Inflammatory macrophage (primary cell): ENCODE data around the gene KANTR.

Experiments
- DNase-seq, 2 donors: peaks; one replicate each; pipeline ENCODE4 v3.0.0-alpha.2; 2020 to 2022

Gene KANTR

DNA sequence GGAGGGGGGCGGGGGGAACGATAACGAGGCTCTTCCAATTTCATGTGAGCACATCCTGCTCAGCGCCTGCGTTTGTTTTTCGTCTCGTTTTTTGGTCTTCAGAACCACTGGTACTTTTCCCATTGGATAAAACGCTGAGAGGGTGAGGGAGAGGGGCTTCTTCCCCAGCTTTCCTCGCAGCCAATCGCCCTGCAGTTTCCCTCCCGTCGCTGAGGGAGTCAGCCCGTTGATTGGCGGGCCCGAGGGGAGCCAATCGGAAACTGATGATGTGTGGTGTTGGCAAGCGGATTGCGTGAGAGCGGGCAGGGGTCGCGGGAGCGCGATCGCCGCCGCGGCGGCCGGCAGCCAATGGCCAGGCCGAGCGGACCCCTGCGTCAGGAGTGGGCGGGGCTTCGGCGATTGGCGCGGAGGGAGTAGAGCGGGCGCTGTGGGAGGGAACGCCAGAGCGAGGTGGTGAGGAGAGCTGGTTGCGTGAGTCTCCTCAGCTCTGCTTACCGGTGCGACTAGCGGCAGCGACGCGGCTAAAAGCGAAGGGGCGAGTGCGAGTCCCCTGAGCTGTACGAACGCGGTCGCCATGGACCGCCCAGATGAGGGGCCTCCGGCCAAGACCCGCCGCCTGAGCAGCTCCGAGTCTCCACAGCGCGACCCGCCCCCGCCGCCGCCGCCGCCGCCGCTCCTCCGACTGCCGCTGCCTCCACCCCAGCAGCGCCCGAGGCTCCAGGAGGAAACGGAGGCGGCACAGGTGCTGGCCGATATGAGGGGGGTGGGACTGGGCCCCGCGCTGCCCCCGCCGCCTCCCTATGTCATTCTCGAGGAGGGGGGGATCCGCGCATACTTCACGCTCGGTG, 11.8 kb upstream of the KANTR start, which contains the start of gene TSPYL2:
TSS of gene TSPYL2 (plus strand) at position 443 of the 848 bp plus-strand sequence. CDS start at position 575, 132 bp downstream.
- peak; percentile 80 to 86 for DNase-seq

DNA sequence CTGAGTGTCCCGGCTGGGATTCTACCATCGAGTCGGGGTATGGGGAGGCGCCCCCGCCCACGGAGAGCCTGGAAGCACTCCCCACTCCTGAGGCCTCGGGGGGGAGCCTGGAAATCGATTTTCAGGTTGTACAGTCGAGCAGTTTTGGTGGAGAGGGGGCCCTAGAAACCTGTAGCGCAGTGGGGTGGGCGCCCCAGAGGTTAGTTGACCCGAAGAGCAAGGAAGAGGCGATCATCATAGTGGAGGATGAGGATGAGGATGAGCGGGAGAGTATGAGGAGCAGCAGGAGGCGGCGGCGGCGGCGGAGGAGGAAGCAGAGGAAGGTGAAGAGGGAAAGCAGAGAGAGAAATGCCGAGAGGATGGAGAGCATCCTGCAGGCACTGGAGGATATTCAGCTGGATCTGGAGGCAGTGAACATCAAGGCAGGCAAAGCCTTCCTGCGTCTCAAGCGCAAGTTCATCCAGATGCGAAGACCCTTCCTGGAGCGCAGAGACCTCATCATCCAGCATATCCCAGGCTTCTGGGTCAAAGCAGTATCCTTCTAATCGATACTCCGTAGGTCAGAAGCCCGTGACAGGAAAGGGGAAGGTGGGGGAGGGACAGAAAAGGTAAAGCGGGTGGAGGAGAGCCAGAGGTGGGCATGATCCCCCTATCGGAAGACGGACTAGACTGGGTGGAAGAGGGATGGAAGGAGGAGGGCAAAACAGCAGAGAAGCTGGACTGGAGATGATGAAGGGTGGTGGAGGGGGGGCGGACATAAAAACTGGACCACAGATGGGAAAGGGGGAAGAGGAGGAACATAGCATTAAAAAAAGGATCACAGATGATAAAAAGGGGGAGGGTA, 10.9 kb upstream of the KANTR start:
- DNase-seq, result no peak

GRCh38 chrX:53084043-53084570, 9.8 kb upstream of the KANTR start:
- DNase-seq, result no peak

GRCh38 chrX:53084863-53085262, 9.1 kb upstream of the KANTR start:
- no peak for DNase-seq

DNA sequence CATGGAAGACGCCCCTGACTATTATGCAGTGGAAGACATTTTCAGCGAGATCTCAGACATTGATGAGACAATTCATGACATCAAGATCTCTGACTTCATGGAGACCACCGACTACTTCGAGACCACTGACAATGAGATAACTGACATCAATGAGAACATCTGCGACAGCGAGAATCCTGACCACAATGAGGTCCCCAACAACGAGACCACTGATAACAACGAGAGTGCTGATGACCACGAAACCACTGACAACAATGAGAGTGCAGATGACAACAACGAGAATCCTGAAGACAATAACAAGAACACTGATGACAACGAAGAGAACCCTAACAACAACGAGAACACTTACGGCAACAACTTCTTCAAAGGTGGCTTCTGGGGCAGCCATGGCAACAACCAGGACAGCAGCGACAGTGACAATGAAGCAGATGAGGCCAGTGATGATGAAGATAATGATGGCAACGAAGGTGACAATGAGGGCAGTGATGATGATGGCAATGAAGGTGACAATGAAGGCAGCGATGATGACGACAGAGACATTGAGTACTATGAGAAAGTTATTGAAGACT, 8.2 kb upstream of the KANTR start:
- no peak for DNase-seq

DNA sequence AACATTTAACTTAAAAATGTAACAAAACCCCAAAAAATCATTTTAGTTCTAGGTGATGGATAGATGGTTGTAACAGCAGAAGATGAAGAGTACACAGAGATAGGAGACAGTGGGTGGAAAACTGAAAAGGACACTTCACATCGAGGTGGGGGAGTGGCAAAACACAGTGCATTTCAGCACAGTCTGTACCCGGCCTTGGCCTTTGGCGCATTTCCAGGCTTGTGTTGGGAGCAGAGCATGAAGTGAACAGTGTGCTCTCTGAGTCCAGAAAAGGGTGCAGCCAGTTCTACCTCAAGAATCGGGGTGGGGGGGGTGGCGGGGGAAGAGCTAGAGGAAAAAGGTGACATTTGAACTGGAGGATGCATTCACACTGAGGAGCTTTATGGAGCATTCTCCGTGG, 7.5 kb upstream of the KANTR start:
- DNase-seq, result no peak

- DNase-seq, result peak; percentile 6 to 9
Observed at GRCh38 chrX:53087388-53087831, 6.5 kb upstream of the KANTR start.

DNA sequence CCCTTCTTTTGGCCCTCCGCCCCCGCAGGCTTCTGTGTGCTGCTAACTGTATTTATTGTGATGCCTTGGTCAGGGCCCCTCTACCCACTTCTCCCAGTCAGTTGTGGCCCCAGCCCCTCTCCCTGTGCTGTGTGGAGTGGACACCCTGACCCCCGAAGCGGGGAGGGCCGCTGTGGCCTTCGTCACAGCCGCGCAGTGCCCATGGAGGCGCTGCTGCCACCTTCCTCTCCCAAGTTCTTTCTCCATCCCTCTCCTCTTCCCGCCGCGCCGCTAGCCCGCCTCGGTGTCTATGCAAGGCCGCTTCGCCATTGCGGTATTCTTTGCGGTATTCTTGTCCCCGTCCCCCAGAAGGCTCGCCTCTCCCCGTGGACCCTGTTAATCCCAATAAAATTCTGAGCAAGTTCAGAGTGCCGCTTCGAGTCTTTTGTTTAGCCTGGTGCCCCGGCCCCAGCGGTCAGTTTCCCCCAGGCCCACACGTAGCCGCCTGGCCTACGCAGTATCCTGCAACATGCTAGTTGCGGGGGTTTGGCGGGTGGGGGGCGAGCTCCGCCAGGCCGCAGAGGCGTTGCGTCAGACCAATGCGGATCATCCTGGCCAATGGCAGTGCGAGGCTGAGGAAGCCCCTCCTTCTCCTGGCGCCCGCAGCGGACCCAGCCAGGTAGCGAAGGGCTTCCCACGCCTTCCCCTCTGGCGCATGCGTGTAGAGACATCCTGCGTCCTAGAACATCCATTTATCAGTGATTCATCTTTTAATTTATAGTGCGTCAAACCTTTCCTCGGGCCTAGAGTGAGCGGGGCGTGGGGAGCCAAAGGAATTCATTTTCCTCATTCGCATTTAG, 5.6 kb upstream of the KANTR start:
- DNase-seq, result peak in 1 of 2 donors; percentile 9

- DNase-seq, result peak; percentile 15 to 24
Observed at GRCh38 chrX:53089224-53089842, 4.6 kb upstream of the KANTR start.

GRCh38 chrX:53089925-53090324, 4.0 kb upstream of the KANTR start:
- no peak for DNase-seq

DNA sequence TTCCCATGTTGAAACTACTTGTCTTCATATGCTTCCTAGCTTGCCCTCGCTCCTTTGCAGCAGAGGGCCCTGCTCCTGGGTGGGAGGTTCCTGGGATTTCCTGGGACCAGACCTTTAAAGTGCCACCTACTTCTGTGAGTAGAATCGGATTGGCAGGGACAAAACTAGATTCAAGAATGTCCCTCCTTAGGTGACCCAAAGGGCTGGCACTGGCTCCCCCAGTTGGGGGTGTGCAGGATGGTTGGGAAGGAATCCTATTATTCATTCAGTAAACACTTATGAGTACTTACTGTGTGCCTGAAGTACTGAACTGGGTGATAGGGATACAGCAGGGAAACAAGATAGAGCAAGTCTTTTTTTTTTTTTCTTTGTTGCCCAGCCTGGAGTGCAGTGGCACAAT, 2.6 kb upstream of the KANTR start:
- no peak for DNase-seq

GRCh38 chrX:53093177-53093655, 726 bp upstream of the KANTR start:
- DNase-seq, result peak; percentile 70 to 77

DNA sequence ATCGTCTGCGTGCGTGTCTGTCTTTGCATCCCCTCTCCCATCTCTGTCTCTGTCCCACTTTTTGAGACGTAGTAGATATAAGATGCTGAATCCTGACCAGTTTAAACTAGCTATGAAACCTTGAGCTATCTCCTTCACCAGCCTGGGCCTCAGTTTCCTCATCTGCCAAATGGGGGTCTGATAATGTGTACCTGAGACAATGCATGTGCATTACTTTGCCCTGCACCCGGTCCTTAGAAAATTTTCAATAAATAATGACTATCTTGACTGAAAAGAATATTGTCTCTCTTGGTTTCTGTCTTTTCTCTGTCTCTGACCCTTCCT, 602 bp downstream of the KANTR start:
- no peak for DNase-seq

DNA sequence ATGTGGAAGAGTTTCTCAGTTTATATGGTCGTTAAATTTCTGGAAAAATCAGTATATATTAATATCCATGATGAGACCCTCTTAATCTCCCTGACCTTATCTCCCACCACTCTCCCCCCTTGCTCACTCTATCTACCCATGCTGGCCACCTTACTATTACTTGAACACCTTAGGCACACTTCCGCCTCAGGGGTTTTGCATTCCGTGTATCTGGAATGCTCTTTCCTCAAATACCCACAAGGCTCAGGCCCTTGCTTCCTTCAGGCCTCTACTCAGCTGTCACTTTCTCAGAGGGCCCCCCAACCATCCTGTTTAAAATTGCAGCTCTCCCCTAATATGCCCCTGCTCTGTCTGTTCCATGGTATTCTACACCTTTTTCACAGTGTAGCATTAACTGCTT, 1.9 kb downstream of the KANTR start:
- no peak for DNase-seq

GRCh38 chrX:53114864-53115549, 21.1 kb downstream of the KANTR start:
- DNase-seq, result no peak

GRCh38 chrX:53115550-53115874, 21.6 kb downstream of the KANTR start:
- DNase-seq, result no peak

- no peak for DNase-seq
Observed at GRCh38 chrX:53116101-53116500, 22.2 kb downstream of the KANTR start.

GRCh38 chrX:53122013-53122412, 28.1 kb downstream of the KANTR start:
- DNase-seq, result no peak

- no peak for DNase-seq
Observed at GRCh38 chrX:53125506-53125905, 31.6 kb downstream of the KANTR start.

GRCh38 chrX:53126377-53126776, 32.4 kb downstream of the KANTR start:
- no peak for DNase-seq
